ENCODE data around the gene CFL1.

- TF ChIP-seq RFX5 (IDR thresholded peaks at IDR 0.05; ENCODE audit: low read depth, low read length), result no peak
- no peak for TF ChIP-seq CTCF (conservative IDR thresholded peaks at IDR 0.05; ENCODE audit: low read depth, low read length)
- no peak for TF ChIP-seq CHD1 (IDR thresholded peaks at IDR 0.05; ENCODE audit: low read depth, low read length)
- no peak for TF ChIP-seq FOS (IDR thresholded peaks at IDR 0.05; ENCODE audit: low read depth, low read length)
- no peak for TF ChIP-seq RAD21 (IDR thresholded peaks at IDR 0.05; ENCODE audit: low read length)
- no peak for TF ChIP-seq POLR2A (IDR thresholded peaks at IDR 0.05; ENCODE audit: low read depth, low read length)
- no peak for TF ChIP-seq SMC3 (IDR thresholded peaks at IDR 0.05; ENCODE audit: low read depth, low read length)
These were observed 47.7 kb downstream of the CFL1 start for GRCh38 chr11:65810046-65810868.
